ENCODE data around the gene FOXS1. TPM values are rescaled to one million over a fixed set of nuclear protein-coding genes. Genes with fewer than 3 reads are reported as not detected.

The FOXS1 gene
- total RNA-seq, 1 experiment from 2014 or later: 0.22 TPM

DNA sequence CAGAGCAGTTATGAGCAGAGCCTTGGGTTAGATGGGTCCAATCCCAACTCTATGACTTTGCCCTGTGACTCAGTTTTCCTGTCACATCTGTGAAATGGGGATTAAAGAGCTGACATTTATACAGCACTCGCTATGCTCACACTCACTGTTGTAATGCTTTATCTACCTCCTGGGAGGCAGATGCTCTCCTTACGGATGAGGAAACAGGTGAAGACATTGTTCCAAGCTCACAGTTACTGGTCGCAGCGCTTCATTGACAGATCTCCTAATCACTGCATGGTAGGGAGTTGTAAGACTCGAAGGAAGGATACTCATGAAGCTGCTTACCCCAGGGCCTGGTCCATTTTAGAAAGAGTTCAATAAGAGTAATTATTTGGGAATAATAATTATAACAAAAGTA lies 29.2 kb downstream of the FOXS1 start:
- no peak overlapping the region for H3K9ac ChIP-seq (ENCODE audit: extremely low read depth, insufficient read length, low read length)
- no peak overlapping the region for H4K8ac ChIP-seq (replicated peaks; ENCODE audit: insufficient read length, low read depth, low read length)
- H3K56ac ChIP-seq (ENCODE audit: insufficient read length, low read depth, low read length): no peak overlapping the region
- no peak overlapping the region for H2BK12ac ChIP-seq (ENCODE audit: insufficient read length, low read depth, low read length)
- no peak overlapping the region for H2BK5ac ChIP-seq (ENCODE audit: insufficient read length, low read length)
- H3K14ac ChIP-seq (ENCODE audit: insufficient read depth, low read length): no peak overlapping the region
- no CpG with 5 or more reads among the region's 5 CpGs for WGBS (ENCODE audit: extremely low coverage, insufficient read length, low lambda C conversion rate)
- H2BK20ac ChIP-seq (ENCODE audit: low read depth, low read length, poor library complexity, severe bottlenecking): no peak overlapping the region
- DNase-seq: no peak
- Mint-ChIP-seq H3K4me1 (peaks cover 9 to 28% of the 10 kb centered on the region in 2 experiments), H3K27ac (no peak overlapping the region), H3K27me3 (ENCODE audit: low read depth) (peaks cover 2% of the 10 kb centered on the region; the same call in 1 of the 2 replicates), H3K4me3 (no peak overlapping the region), H3K9me3 (no peaks in the 10 kb centered on the region), H3K36me3 (ENCODE audit: insufficient read depth in 1 of 3, low read depth in 3 of 3) (no peaks in the 10 kb centered on the region)
- no peak overlapping the region for H2AK5ac ChIP-seq (ENCODE audit: insufficient read length, low read length)
- H3K27me3 ChIP-seq (ENCODE audit: insufficient read depth, low read length): no peaks in the 10 kb centered on the region
- no peaks in the 10 kb centered on the region for H3K79me2 ChIP-seq (ENCODE audit: insufficient read depth, low read length)
- H2BK120ac ChIP-seq (ENCODE audit: low read depth, low read length, poor library complexity, severe bottlenecking): no peak overlapping the region
- H3K23ac ChIP-seq (ENCODE audit: insufficient read length, low read depth, low read length): no peak overlapping the region
- no peaks in the 10 kb centered on the region for H3K23me2 ChIP-seq (ENCODE audit: insufficient read length, low read depth, low read length, poor library complexity, severe bottlenecking)
- H3K4me1 ChIP-seq (ENCODE audit: insufficient read depth, low read length): no peaks in the 10 kb centered on the region
- H4K5ac ChIP-seq (ENCODE audit: insufficient read length, low read depth, low read length): no peak overlapping the region
- no peak overlapping the region for H2AFZ ChIP-seq (ENCODE audit: low read length)
- H3T11ph ChIP-seq (ENCODE audit: low read length): no peak overlapping the region
- no peak overlapping the region for H4K91ac ChIP-seq (ENCODE audit: insufficient read length, low read depth, low read length)
- H3K4me2 ChIP-seq (ENCODE audit: insufficient read depth, insufficient read length, low read length): no peak overlapping the region
- H4K20me1 ChIP-seq (ENCODE audit: control insufficient read depth, insufficient read depth, insufficient read length): no peaks in the 10 kb centered on the region
- no peaks in the 10 kb centered on the region for H3K79me1 ChIP-seq (ENCODE audit: insufficient read depth, low read depth, low read length, poor library complexity, severe bottlenecking)
- H3K18ac ChIP-seq (ENCODE audit: insufficient read length, low read depth, low read length): no peak overlapping the region
- H3K4ac ChIP-seq (ENCODE audit: low read depth, low read length): no peak overlapping the region
- no peak overlapping the region for H3K27ac ChIP-seq (ENCODE audit: insufficient read length, low read depth, low read length)
- no peak overlapping the region for H2BK15ac ChIP-seq (ENCODE audit: low read depth, low read length)
- TF ChIP-seq, protein P1, sequence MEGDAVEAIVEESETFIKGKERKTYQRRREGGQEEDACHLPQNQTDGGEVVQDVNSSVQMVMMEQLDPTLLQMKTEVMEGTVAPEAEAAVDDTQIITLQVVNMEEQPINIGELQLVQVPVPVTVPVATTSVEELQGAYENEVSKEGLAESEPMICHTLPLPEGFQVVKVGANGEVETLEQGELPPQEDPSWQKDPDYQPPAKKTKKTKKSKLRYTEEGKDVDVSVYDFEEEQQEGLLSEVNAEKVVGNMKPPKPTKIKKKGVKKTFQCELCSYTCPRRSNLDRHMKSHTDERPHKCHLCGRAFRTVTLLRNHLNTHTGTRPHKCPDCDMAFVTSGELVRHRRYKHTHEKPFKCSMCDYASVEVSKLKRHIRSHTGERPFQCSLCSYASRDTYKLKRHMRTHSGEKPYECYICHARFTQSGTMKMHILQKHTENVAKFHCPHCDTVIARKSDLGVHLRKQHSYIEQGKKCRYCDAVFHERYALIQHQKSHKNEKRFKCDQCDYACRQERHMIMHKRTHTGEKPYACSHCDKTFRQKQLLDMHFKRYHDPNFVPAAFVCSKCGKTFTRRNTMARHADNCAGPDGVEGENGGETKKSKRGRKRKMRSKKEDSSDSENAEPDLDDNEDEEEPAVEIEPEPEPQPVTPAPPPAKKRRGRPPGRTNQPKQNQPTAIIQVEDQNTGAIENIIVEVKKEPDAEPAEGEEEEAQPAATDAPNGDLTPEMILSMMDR (conservative IDR thresholded peaks at IDR 0.05): no peak
- no peaks in the 10 kb centered on the region for H3K9me3 ChIP-seq (ENCODE audit: control insufficient read depth, low read depth, low read length)
